ENCODE results near the gene GPATCH4.
"Not testable (repeated sequence)": the region's sequence is repeated elsewhere in the genome, so short reads cannot be mapped to it uniquely, and the experiment has no call there.

The GPATCH4 gene

GRCh38 chr1:156626079-156626438 lies 24.8 kb upstream of the GPATCH4 start:
- no peak for DNase-seq (ENCODE audit: low spot score)

DNA sequence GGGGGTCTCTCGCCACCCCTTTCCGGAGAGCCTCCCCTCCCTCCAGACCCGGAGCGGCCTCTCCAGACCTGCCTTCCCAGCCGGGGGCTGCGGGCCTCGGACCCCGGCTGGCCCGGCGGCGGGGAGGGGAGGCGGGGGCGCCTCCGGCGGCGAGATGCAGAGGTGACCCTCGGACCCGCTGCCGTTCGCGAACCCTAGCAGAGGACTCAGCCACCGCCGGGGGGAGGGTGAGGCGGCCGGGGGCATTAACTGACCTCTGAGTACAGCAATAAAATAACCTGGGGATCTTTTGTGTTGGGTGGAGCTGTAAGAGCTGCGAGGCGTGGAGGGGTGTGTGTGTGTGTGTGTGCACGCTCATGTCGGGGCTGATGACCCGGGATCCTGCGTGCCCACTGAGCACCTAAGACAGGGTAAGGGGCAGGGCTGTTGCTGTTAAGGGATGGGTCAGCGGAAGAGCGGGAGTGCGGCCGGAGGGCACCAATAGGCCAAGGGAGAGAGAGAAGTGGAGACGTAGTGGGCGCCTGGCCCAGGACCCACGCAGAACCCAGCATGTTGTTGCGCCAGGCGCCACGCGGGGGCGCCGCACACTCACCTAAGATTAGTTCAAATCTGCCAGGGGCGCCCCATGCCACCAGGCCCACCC lies 24.3 kb upstream of the GPATCH4 start:
- DNase-seq (ENCODE audit: low spot score): peak; percentile 59

GRCh38 chr1:156624814-156625435 lies 23.6 kb upstream of the GPATCH4 start:
- DNase-seq (ENCODE audit: low spot score): no peak

DNA sequence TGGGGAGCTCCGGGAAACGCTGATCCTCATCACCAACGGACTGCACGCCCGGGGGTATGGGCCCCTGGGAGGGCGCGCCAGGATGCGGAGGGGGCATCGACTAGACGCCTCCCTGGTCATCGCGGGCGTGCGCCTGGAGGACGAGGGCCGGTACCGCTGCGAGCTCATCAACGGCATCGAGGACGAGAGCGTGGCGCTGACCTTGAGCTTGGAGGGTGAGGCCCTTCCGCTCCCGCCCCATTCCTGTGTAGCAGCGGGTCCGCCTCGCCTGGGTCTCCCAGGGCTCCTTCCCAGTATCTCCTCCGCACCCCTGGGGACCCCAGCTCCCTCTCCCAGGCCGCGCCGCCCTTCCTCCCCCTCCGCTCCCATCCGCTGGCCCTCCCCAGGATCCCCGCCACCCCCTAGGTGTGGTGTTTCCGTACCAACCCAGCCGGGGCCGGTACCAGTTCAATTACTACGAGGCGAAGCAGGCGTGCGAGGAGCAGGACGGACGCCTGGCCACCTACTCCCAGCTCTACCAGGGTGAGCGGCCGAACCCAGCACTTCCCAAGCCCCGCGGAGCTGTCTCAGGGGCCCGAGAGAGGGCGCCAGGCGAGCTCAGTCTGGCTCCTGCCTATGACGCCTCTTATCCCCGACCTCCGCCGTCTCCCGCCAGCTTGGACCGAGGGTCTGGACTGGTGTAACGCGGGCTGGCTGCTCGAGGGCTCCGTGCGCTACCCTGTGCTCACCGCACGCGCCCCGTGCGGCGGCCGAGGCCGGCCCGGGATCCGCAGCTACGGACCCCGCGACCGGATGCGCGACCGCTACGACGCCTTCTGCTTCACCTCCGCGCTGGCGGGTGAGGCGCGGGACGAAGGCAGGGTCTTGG lies 22.9 kb upstream of the GPATCH4 start:
- DNase-seq (ENCODE audit: low spot score): peak; percentile 20

- DNase-seq (ENCODE audit: low spot score): no peak
These were observed 21.5 kb upstream of the GPATCH4 start for GRCh38 chr1:156622581-156623297.

- DNase-seq (ENCODE audit: low spot score): no peak
These were observed 18.3 kb upstream of the GPATCH4 start for GRCh38 chr1:156619582-156619955.

- DNase-seq (ENCODE audit: low spot score): no peak
These were observed 17.7 kb upstream of the GPATCH4 start, which contains the start of gene HAPLN2 for GRCh38 chr1:156618853-156619581. Gene HAPLN2, plus strand, starts transcription at chr1:156619415. Its CDS starts 4,076 bp downstream, at chr1:156623491.

- no peak for DNase-seq (ENCODE audit: low spot score)
These were observed 15.2 kb upstream of the GPATCH4 start for GRCh38 chr1:156616463-156616862.

GRCh38 chr1:156615946-156616345 lies 14.7 kb upstream of the GPATCH4 start:
- no peak for DNase-seq (ENCODE audit: low spot score)

- no peak for DNase-seq (ENCODE audit: low spot score)
These were observed 11.4 kb upstream of the GPATCH4 start for GRCh38 chr1:156612666-156613065.

GRCh38 chr1:156610072-156610471 lies 8.8 kb upstream of the GPATCH4 start:
- DNase-seq (ENCODE audit: low spot score): not testable (repeated sequence)

GRCh38 chr1:156608981-156609380 lies 7.7 kb upstream of the GPATCH4 start:
- DNase-seq (ENCODE audit: low spot score): peak; percentile 66

- DNase-seq (ENCODE audit: low spot score): peak; percentile 78
These were observed 6.9 kb upstream of the GPATCH4 start for GRCh38 chr1:156608036-156608674.

GRCh38 chr1:156607344-156607743 lies 6.1 kb upstream of the GPATCH4 start:
- DNase-seq (ENCODE audit: low spot score): not testable (repeated sequence)

- peak; percentile 29 for DNase-seq (ENCODE audit: low spot score)
These were observed 1.3 kb upstream of the GPATCH4 start for GRCh38 chr1:156602557-156602993.

DNA sequence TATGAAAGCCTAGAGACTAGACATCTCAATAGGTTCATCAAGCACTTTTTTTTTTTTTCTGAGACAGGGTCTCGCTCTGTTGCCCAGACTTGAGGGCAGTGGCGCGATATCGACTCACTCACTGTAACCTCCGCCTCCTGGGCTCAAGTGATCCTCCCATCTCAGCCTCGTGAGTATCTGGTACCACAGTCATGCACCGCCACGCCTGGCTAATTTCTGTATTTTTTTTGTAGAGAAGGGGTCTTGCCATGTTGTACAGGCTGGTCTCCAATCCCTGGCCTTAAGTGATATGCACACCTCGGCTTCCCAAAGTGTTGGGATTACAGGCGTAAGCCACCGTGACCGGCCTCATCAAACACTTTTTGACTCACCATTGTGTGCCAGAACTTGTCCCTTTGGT lies 613 bp upstream of the GPATCH4 start:
- DNase-seq (ENCODE audit: low spot score): no peak

DNA sequence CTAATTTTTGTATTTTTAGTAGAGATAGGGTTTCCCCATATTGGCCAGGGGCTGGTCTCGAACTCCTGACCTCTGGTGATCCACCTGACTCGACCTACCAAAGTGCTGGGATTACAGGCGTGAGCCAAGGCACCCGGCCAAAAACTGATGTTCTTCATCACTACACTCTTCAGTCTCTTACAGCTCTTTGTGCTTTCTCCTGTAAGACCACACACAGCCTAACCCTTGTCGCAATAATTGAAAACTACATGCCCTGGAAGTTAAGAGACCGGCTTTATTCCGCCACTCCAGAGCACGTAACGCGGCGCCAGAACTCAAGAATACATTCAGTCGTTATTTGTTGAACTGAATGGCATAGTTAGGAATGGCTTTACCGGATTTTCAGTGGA lies 552 bp downstream of the GPATCH4 start:
- no peak for DNase-seq (ENCODE audit: low spot score)

- DNase-seq (ENCODE audit: low spot score): peak; percentile 30
These were observed 1.5 kb downstream of the GPATCH4 start for GRCh38 chr1:156599811-156600210.

DNA sequence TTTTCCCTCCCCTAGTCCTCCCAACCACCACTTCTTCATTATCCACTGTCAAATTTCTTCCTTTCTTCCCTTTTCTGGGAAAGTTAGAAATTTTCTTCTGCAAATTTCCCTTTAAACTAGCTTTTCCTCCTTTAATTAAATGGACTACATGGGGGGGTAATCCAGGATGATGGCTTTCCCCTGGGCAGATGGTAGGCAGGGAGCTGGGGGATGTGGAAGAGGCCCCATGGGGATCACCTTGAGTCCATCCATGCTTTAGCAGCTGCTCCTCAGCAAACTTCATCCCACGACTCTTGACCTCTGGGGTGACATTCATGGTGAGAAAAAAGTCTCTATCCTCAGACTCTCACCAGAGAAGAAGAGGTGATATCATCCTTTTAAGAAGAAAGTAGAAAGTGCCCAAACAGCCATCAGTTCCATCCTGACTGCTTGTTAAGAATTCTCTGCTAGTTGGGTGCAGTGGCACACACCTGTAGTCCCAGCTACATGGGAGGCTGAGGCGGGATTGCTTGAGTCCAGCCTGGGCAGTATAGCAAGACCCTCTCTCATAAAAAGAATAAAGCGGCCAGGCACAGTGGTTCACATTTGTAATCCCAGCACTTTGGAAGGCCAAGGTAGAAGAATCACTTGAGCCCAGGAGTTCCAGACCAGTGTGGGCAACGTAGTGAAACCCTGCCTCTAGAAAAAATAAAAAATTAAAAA lies 2.4 kb downstream of the GPATCH4 start:
- no peak for DNase-seq (ENCODE audit: low spot score)

DNA sequence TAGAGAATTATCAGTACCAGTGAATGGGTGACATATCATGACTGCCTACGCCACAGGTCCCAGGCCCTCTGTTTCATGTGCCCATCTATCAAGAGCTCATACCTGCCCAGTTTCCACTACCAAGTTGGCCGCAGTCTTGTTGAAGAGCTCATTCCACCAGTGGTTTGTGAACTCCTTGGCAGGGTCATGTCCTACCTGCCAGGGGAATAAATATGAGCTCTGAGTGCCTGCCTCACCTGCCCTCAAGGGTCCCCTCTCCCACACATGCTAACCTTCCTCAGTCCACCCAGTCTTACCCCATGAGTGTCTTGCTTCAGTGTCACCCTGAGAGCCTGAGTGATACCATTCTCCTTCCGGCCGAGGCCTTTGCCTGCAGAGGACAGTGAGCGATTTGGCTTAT lies 3.2 kb downstream of the GPATCH4 start:
- DNase-seq (ENCODE audit: low spot score): no peak

Measured in CD4-positive, alpha-beta T cell treated with Interleukin-2 at 100 ng/mL for 4 hours (primary cell).